GM12874 (cell line): ENCODE results near the gene LRRC61.

ENCODE experiments used
- TF ChIP-seq, protein P1 (sequence below): IDR thresholded peaks from 2 replicates; pipeline ENCODE4 v1.5.1; 2011; ENCODE audit warnings: low read depth, mild to moderate bottlenecking, control low read depth, low read length, moderate library complexity; ENCODE audit not compliant: insufficient read depth

The LRRC61 gene

GRCh38 chr7:150381785-150382122 lies 58.6 kb downstream of the LRRC61 start:
- TF ChIP-seq, protein P1, sequence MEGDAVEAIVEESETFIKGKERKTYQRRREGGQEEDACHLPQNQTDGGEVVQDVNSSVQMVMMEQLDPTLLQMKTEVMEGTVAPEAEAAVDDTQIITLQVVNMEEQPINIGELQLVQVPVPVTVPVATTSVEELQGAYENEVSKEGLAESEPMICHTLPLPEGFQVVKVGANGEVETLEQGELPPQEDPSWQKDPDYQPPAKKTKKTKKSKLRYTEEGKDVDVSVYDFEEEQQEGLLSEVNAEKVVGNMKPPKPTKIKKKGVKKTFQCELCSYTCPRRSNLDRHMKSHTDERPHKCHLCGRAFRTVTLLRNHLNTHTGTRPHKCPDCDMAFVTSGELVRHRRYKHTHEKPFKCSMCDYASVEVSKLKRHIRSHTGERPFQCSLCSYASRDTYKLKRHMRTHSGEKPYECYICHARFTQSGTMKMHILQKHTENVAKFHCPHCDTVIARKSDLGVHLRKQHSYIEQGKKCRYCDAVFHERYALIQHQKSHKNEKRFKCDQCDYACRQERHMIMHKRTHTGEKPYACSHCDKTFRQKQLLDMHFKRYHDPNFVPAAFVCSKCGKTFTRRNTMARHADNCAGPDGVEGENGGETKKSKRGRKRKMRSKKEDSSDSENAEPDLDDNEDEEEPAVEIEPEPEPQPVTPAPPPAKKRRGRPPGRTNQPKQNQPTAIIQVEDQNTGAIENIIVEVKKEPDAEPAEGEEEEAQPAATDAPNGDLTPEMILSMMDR, result no peak

DNA sequence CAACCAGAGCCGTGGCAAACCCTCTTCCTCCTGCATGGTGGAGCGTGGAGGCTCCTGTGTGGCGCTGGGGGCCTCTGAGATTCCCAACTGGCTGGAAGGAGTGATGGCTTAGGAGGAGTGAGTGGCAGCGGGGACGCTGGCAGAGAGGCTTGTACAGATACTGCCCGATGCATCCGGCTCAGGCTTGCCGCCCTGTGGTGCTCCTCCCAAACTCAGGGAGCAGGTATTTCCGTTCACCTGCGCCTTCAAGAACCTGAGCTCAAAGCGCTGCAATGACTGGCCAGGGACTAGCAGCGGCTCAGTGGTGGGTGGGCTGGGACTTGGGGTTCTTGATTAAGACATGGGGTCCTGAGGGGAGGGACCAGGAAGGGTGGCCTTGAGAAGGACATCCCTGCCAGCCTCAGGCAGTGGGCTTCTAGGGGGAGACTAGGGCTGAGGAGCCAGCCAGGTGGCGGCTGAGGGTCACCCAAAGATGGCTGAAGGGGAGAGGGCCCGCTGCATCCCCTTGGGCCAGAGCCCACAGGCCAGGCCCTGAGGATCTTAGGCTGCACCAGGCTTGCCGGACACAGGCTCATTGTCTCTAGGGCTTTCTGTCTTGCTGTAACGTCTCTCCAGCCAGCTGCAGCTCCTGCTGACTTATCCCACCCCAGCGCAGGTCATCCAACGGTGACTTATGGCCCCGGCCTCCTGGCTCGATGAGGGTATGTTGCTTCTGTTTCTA lies 59.1 kb downstream of the LRRC61 start:
- TF ChIP-seq, protein P1, result no peak

- TF ChIP-seq, protein P1, result no peak
Observed at GRCh38 chr7:150382844-150383225, 59.7 kb downstream of the LRRC61 start.

GRCh38 chr7:150383710-150384397 lies 60.7 kb downstream of the LRRC61 start:
- TF ChIP-seq, protein P1, result no peak

GRCh38 chr7:150384406-150385301 lies 61.5 kb downstream of the LRRC61 start:
- TF ChIP-seq, protein P1, result no peak

- TF ChIP-seq, protein P1, result no peak
Observed at GRCh38 chr7:150385302-150385723, 62.2 kb downstream of the LRRC61 start.
